Measurements from ENCODE around the gene DCC. TPM values are rescaled to one million over a fixed set of nuclear protein-coding genes. Genes with fewer than 3 reads are reported as not detected.

The DCC gene
- total RNA-seq, 2 experiments from 2014 or later: not detected

DNA sequence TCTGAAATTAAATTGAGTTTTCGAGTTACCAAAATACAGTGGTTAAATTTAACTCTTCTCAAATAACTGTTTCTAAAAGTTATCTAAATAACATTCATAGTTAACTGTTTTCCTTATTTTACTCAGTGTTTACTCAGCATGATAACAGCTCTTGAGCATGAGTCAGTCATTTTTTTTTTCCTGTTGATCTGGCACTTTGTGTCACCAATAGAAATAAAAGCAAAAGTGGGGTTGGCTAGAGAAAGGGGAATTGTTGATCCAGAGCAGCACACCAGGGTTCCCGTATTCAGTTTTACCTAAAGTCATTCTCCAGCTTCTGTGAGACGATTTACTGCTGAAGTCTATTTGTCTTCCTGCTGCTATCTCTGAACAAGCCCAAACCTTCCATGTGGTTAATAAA lies 851.6 kb downstream of the DCC start:
- no peak for ATAC-seq (ENCODE audit: poor library complexity)
- intact Hi-C loops (cut with DNase I, micrococcal nuclease): no loop called here
- no peak overlapping the region for H3K27ac Mint-ChIP-seq
- DNase-seq: no peak
- H3K9me3 Mint-ChIP-seq: peaks cover 6% of the 10 kb centered on the region
- H3K27me3 Mint-ChIP-seq: no peaks in the 10 kb centered on the region
- H3K36me3 ChIP-seq (ENCODE audit: insufficient read depth, low read length): no peaks in the 10 kb centered on the region
- no peaks in the 10 kb centered on the region for H3K4me1 Mint-ChIP-seq (ENCODE audit: low read depth)
- no peaks in the 10 kb centered on the region for H3K36me3 Mint-ChIP-seq (ENCODE audit: low read depth)
- ChIA-PET POLR2A (no interaction called here), CTCF (no interaction called here)
- no peak overlapping the region for H3K4me3 Mint-ChIP-seq
- H3K4me3 ChIP-seq (ENCODE audit: low read length): no peak overlapping the region
- H3K27me3 ChIP-seq (ENCODE audit: control insufficient read depth in 1 of 2, insufficient read depth in 2 of 2, low read length in 2 of 2): no peaks in the 10 kb centered on the region
- H3K4me1 ChIP-seq (ENCODE audit: insufficient read depth, low read length): no peaks in the 10 kb centered on the region
- peaks cover 0 to 9% of the 10 kb centered on the region in 2 experiments for H3K9me3 ChIP-seq (ENCODE audit: control insufficient read depth in 1 of 2, insufficient read depth in 1 of 2, low read length in 2 of 2)
- TF ChIP-seq, protein P1, sequence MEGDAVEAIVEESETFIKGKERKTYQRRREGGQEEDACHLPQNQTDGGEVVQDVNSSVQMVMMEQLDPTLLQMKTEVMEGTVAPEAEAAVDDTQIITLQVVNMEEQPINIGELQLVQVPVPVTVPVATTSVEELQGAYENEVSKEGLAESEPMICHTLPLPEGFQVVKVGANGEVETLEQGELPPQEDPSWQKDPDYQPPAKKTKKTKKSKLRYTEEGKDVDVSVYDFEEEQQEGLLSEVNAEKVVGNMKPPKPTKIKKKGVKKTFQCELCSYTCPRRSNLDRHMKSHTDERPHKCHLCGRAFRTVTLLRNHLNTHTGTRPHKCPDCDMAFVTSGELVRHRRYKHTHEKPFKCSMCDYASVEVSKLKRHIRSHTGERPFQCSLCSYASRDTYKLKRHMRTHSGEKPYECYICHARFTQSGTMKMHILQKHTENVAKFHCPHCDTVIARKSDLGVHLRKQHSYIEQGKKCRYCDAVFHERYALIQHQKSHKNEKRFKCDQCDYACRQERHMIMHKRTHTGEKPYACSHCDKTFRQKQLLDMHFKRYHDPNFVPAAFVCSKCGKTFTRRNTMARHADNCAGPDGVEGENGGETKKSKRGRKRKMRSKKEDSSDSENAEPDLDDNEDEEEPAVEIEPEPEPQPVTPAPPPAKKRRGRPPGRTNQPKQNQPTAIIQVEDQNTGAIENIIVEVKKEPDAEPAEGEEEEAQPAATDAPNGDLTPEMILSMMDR (IDR thresholded peaks at IDR 0.05): no peak
- no peak overlapping the region for H3K27ac ChIP-seq (ENCODE audit: low read depth in 1 of 2, low read length in 2 of 2)

DNA sequence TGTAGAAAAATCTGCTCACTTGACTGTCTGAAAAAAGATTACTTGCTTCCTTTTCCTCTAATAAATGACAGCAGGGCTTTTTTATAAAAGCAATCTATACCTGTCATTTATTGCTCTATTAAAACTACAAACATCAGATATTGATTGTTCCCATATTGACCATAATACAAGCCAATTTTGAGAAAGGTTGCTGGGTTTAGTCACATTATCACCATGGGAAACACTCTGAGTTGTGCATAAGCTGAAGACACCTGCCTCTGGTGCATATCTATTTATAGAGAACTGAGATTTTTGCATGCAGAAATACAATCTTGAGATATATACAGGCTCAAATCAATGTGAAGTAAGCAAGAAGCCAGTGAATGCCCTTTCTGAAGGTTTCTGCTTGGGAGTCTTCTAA lies 853.9 kb downstream of the DCC start:
- Histone ChIP-seq H3K36me3 (ENCODE audit: insufficient read depth, low read length) (no peaks in the 10 kb centered on the region), H3K4me1 (ENCODE audit: insufficient read depth, low read length) (no peaks in the 10 kb centered on the region), H3K9me3 (ENCODE audit: control insufficient read depth in 1 of 2, insufficient read depth in 1 of 2, low read length in 2 of 2) (peaks cover 0 to 9% of the 10 kb centered on the region in 2 experiments), H3K4me3 (ENCODE audit: low read length) (no peak overlapping the region), H3K27me3 (ENCODE audit: control insufficient read depth in 1 of 2, insufficient read depth in 2 of 2, low read length in 2 of 2) (no peaks in the 10 kb centered on the region), H3K27ac (ENCODE audit: low read depth in 1 of 2, low read length in 2 of 2) (no peak overlapping the region)
- H3K9me3 Mint-ChIP-seq: peaks cover 6% of the 10 kb centered on the region
- no peak overlapping the region for H3K4me3 Mint-ChIP-seq
- no peaks in the 10 kb centered on the region for H3K4me1 Mint-ChIP-seq (ENCODE audit: low read depth)
- H3K27ac Mint-ChIP-seq: no peak overlapping the region
- H3K27me3 Mint-ChIP-seq: no peaks in the 10 kb centered on the region
- intact Hi-C loops (cut with DNase I, micrococcal nuclease): no loop called here
- DNase-seq: no peak
- TF ChIP-seq, protein P1 (IDR thresholded peaks at IDR 0.05): no peak
- ChIA-PET CTCF (no interaction called here), POLR2A (no interaction called here)
- H3K36me3 Mint-ChIP-seq (ENCODE audit: low read depth): no peaks in the 10 kb centered on the region
- no peak for ATAC-seq (ENCODE audit: poor library complexity)

DNA sequence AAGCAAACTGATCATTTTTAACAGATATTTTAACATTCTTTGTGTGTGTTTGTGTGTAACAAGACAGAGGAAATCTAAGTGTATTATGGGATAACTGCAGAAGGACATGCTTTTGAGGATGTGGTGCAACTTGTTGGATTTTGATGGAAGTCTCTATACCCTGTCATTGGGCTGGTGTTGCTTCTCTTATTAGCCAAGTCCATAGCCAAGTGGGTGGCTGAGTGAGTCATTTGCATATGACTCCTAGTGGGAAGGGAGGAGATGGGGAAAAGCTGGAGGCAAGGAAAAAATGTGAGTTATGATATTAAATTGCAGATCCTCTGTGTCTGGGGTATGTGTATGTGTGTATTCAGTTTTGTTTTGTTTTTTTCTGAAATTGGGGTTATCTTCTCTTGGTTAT lies 879.9 kb downstream of the DCC start:
- POLR2A ChIA-PET: no interaction called here
- CTCF ChIA-PET: no interaction called here
- no peaks in the 10 kb centered on the region for H3K36me3 ChIP-seq (ENCODE audit: insufficient read depth, low read length)

More for the DNA sequence above, 879.9 kb downstream of the DCC start:
- ATAC-seq (ENCODE audit: poor library complexity) (no peak), DNase-seq (no peak)
- no peaks in the 10 kb centered on the region for H3K4me1 ChIP-seq (ENCODE audit: insufficient read depth, low read length)
- H3K4me1 Mint-ChIP-seq (ENCODE audit: low read depth): no peaks in the 10 kb centered on the region
- intact Hi-C loops (cut with DNase I, micrococcal nuclease): no loop called here
- no peaks in the 10 kb centered on the region for H3K9me3 ChIP-seq (ENCODE audit: control insufficient read depth in 1 of 2, insufficient read depth in 1 of 2, low read length in 2 of 2)
- no peak overlapping the region for H3K4me3 Mint-ChIP-seq
- H3K27me3 Mint-ChIP-seq: no peaks in the 10 kb centered on the region
- H3K36me3 Mint-ChIP-seq (ENCODE audit: low read depth): no peaks in the 10 kb centered on the region
- H3K27ac Mint-ChIP-seq: no peak overlapping the region
- no peak overlapping the region for H3K27ac ChIP-seq (ENCODE audit: low read depth in 1 of 2, low read length in 2 of 2)
- no peak overlapping the region for H3K4me3 ChIP-seq (ENCODE audit: low read length)
- H3K27me3 ChIP-seq (ENCODE audit: control insufficient read depth in 1 of 2, insufficient read depth in 2 of 2, low read length in 2 of 2): no peaks in the 10 kb centered on the region
- TF ChIP-seq, protein P1 (IDR thresholded peaks at IDR 0.05): no peak
- H3K9me3 Mint-ChIP-seq: peaks cover 3% of the 10 kb centered on the region
